ENCODE results near the gene IPO13.

- TF ChIP-seq CTCF (IDR thresholded peaks at IDR 0.05; ENCODE audit: low read depth, low read length, missing input control) (no peak), ATF3 (IDR thresholded peaks at IDR 0.05) (no peak)
These were observed 37.9 kb upstream of the IPO13 start for GRCh38 chr1:43908858-43909257.

Measured in liver (tissue), 3 donors.